HG02938 (cell line): Measurements from ENCODE around the gene KCNIP3.

Source experiments
- ATAC-seq: cut with Tn5 transposase; IDR thresholded peaks from one replicate; pipeline ENCODE4 v1.9.1; 2021; ENCODE audit warnings: mild to moderate bottlenecking, moderate library complexity; ENCODE audit not compliant: unreplicated experiment

Gene KCNIP3

GRCh38 chr2:95312543-95313201 lies 15.5 kb downstream of the KCNIP3 start:
- ATAC-seq: no peak

DNA sequence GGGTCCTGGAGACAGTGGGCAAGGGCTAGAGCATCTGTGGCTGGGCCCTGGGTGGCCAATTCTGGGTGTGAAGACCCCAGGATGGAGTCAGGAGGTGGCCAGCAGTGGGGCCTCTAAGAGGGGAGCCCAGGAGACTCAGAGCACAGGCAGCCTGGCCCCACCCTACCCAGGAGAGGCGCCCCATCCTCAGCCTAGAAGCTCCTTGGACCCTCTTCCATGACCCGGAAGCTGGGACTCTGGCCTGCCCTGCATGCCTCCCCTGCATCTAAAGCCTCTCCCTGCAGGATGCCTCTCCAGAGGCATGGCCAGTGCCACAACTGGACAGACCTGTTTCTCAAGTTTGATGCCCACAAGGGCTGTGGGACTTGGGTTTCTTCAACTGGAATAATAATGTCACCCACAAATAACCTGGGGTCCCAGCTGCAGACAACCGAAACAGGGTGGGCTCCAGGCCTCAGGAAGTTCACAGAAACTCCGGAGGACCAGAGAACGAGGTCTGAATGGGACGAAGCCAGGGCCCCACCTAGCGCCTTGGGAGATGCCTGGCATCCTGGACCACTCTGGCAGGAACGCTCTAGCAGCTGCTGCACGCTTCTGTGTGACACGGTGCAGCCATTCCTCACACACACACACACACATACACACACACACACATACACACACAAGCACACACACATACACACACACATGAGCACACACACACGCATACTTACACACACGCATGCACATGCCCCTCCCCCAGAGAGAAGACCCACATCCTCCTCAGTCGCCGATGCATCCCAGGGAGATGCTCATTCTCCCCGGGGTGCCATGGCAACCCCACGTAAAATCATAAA lies 16.4 kb downstream of the KCNIP3 start:
- ATAC-seq: no peak

DNA sequence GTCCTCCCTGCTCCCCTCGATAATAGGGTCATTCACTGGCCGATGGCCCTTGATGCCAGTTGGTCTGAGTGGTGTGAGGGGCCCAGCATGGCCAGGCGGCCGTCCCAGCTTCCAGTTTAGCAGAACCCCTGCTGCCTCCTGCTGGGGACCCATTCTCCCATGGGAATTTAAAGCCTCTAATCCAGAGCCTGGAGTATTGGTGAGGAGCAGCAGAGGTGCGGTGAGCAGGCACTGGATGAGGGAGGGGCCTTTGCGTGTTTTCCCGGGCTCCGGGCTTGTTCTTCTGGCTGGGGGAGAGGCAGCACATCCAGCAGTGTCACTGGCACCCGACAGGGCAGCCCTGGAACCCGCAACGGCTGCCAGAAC lies 17.4 kb downstream of the KCNIP3 start:
- ATAC-seq: no peak

- ATAC-seq: no peak
Measured at GRCh38 chr2:95314964-95315611, 17.9 kb downstream of the KCNIP3 start.

GRCh38 chr2:95315801-95316411 lies 18.8 kb downstream of the KCNIP3 start:
- no peak for ATAC-seq

DNA sequence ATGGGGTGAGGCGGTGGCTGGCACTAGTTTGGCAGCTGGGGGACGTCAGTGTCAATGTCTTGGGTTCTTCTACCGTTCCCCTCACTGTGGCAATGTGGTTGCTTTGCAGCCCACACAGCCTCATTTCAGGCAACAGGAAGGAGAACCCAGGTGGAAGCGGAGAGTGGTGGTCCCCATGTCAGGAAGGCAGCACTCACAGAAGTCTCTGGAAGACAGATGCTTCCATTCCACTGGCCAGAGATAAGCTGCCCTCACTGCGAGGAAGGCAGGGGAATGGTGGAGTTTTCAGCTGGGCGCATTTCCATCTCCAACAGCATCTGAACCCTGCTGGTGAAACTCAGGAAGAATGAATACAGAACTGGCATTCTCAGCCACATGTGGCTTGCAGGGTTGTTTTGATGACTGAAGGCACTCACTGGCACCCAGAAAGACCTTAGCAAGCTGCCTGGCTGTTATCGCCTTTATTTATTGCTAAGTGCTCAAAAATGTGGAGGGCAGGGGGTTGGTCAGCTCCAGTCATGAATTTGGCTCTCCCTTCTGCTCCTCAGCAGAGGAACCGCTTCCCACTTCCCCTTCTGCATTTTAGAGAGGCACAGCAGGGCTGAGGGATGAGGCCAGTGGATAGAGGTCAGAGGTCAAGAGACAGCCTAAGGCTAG lies 19.4 kb downstream of the KCNIP3 start:
- no peak for ATAC-seq

DNA sequence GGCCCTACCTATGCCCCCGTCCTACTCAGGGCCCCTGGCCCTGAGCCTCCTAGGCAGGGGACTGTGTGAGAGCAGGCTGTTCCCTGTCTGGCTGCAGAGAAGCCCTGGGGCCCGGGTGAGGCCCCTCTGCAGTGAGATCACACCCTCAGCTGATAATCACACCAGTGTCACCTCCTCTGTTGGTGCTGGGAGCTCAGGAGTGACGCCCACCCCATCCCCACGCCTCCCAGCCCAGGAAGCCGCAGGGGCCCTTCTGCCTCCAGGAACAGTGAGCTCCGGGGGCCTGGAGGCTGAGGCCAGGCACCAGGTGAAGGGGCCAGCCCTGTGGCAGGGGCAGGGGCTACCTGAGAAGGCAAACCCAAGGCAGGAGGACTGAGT lies 20.0 kb downstream of the KCNIP3 start:
- no peak for ATAC-seq

- ATAC-seq: no peak
Measured at GRCh38 chr2:95317665-95318425, 20.7 kb downstream of the KCNIP3 start.

DNA sequence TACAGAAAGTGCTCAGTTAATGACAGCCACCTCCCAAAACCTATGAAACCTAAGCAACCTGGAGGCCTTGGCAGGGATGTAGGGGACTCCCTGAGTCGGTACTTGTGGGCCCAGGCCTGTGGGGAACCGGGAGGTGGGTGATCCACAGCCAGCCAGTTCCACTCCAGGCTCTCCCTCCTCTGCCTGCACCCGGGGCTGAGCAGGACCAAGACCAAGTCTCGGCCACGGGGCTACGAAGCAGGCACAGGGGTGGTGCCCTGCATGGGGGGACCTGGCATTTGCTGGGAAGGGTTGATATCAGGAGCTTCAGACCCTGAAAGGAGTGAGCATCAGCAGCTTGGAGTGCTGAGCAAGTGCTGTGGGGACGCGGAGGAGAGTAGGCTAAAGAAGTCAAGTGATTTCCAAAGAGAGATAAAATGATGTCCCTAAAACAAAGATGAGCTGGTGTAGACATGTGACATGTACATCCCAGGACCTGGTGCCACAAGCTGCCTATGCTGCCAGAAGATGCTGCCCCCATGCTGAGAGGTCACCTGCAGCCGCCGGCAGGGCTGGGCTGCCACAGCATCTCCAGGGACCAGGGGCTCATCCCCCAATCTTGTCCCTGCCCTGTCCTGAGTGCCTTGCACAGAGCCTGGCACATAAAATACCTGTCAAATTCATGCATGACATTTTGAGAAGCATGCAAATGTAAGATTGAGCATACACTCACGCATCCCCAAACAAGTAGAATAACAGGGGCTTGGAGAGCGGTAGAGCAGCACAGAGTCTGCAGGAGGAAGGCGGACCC lies 21.5 kb downstream of the KCNIP3 start:
- no peak for ATAC-seq

- ATAC-seq: no peak
Measured at GRCh38 chr2:95319481-95320343, 22.6 kb downstream of the KCNIP3 start.

DNA sequence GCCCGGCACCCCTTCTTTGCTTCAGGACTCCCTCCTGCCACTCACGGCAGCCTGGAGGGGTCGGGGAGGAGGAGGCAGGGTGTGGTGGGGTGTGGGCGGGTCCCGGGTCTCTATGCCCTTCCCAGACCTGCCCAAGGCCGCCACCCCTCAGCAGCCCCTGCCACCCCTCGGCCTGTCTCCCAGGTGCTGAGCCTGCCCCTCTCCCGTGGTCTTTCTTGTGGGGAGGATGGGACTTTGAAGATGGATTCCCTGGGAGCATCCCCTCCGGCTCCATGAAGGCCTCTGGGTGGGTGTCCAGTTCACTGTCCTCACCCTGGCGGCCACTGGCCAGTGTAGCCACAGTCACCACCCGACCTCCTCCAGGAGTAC lies 23.2 kb downstream of the KCNIP3 start:
- no peak for ATAC-seq

DNA sequence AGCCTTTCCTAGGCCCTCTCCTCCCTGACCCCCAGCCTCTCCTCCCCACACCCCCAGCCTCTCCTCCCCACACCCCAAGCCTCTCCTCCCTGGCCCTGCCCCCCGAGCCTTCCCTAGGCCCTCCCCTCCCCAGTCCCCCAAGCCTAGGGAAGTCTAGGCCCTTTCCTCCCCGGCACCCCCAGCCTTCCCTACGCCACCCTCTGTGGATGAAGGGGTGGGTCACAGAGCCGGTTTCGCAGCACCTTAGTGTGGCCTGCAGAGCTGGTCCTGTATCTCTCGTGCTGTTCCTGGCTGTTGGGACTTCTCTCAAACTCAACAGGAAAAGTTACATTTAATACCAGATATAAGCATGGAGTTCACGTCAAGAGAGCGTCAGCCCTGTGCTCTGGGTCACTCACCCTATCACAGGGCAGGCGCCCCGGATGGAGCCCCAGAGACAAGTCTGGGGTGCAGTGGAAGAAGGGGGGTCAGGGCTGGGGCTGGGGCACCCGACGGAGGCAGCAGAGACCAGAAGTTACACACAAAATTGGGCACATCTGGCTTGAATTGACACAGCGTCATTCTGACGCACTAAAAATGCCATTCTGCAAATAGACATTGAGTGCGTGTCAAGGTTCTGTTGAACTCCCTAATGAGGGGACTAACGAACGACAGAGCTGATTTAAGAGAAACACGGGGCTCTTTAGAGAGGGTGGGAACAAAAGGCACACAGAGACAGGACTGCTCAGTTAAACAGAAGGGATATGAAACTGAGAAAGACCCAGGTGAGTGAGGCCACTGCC lies 24.0 kb downstream of the KCNIP3 start:
- no peak for ATAC-seq

- ATAC-seq: no peak
Measured at GRCh38 chr2:95323347-95324155, 26.4 kb downstream of the KCNIP3 start.

DNA sequence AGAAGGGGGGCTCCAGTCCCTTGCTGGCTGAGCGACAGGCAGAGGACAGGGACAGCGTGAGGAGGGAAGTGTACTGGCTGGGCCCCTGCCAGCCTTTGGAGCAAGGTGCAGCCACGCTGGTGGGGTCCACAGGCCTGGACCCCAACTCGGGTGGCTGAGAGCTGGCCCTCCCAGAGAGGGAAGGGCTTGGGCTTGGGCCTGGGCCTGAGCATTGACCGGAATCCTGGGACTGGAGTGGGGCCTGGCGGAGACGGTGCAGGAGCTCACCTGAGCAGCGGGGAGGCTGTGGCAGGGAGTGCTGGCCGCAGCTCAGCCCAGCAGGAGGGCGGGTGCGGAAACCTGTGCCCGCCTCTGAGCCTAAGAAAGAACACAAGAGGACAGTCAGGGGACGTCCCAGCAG lies 27.9 kb downstream of the KCNIP3 start:
- no peak for ATAC-seq

DNA sequence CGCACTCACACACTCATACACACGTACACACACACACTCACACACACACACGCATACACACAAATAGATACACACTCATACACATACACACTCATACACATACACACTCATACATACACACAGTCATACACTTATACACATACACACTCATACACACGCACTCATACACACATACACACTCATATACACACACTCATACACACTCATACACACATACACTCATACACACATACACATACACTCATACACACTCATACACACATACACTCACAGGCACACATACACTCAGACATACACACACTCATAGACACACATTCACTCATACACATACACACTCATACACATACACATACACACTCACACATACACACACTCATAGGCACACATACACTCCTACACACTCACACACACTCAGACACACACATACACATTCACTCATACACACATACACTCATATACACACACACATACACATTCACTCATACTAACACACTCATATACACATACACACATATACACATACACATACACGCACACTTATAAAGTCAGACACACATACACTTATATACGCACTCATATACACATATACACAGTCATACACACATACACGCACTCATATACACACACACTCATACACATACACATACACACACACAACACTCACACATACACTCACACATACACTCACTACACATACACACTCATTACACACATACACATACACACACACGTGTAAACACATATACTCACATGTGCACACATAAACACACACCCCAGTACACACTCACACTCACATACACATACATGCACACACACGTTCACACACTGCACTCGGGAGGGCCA lies 28.7 kb downstream of the KCNIP3 start:
- no peak for ATAC-seq

DNA sequence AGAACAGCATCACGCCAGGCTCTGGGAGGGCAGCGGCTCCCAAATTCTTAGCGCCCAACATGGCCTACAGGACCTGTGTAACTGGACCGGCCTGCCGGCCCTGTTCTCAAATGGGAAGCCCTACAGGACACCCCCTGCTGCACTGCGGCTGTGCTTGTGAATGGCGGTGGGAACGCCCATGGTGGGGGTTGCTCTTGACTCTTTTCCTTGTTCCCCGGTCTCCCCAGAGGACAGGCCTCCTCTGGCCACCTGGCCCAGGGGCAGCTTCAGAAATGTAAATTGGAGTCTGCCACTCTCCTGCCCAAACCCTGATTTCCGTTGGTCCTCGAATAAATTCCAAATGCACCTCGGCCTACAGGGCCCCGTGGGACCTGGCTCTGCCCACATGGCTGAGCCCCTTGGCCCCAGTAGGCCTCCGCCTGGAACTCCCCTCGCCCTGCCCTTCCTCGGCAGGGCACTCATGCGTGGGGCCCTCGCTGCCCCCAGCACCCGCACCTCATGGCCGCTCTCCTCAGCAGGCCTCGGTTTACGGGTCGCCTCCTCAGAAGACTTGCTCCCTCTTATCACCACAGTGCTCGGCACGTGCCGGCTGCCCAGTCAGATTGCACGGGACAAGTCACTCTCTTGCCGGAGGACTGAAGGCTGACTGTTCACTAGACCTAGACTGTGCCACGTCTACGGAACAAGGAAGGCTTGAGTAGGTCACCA lies 29.4 kb downstream of the KCNIP3 start:
- ATAC-seq: no peak
